ENCODE measurements around the gene NRDE2. TPM values are rescaled to one million over a fixed set of nuclear protein-coding genes. Genes with fewer than 3 reads are reported as not detected.
"Not testable (repeated sequence)": the region's sequence is repeated elsewhere in the genome, so short reads cannot be mapped to it uniquely, and the experiment has no call there.

NRDE2 gene
- total RNA-seq, 1 donor from 2014 or later, result 20.8 TPM

- Mint-ChIP-seq H3K4me1 (ENCODE audit: unreplicated experiment) (no peaks in the 10 kb centered on the region), H3K27me3 (ENCODE audit: unreplicated experiment) (no peaks in the 10 kb centered on the region), H3K27ac (ENCODE audit: unreplicated experiment) (no peak overlapping the region), H3K4me3 (ENCODE audit: unreplicated experiment) (no peak overlapping the region), H3K36me3 (ENCODE audit: low read depth, unreplicated experiment) (no peaks in the 10 kb centered on the region), H3K9me3 (ENCODE audit: unreplicated experiment) (no peaks in the 10 kb centered on the region)
- TF ChIP-seq CTCF (IDR thresholded peaks at IDR 0.05; ENCODE audit: unreplicated experiment), result no peak
- no peak for DNase-seq (ENCODE audit: low spot score)
These were observed 84.8 kb downstream of the NRDE2 start for GRCh38 chr14:90246936-90247335.

GRCh38 chr14:90242444-90242843, 89.3 kb downstream of the NRDE2 start:
- Mint-ChIP-seq H3K36me3 (ENCODE audit: low read depth, unreplicated experiment) (peaks cover 13% of the 10 kb centered on the region), H3K27me3 (ENCODE audit: unreplicated experiment) (peaks cover 5% of the 10 kb centered on the region), H3K4me1 (ENCODE audit: unreplicated experiment) (no peaks in the 10 kb centered on the region), H3K9me3 (ENCODE audit: unreplicated experiment) (peaks cover 19% of the 10 kb centered on the region), H3K27ac (ENCODE audit: unreplicated experiment) (no peak overlapping the region), H3K4me3 (ENCODE audit: unreplicated experiment) (no peak overlapping the region)
- TF ChIP-seq CTCF (IDR thresholded peaks at IDR 0.05; ENCODE audit: unreplicated experiment), result no peak
- no peak for DNase-seq (ENCODE audit: low spot score)

GRCh38 chr14:90239139-90239538, 92.6 kb downstream of the NRDE2 start:
- Mint-ChIP-seq H3K4me3 (ENCODE audit: unreplicated experiment) (no peak overlapping the region), H3K27me3 (ENCODE audit: unreplicated experiment) (peaks cover 11% of the 10 kb centered on the region), H3K4me1 (ENCODE audit: unreplicated experiment) (no peaks in the 10 kb centered on the region), H3K27ac (ENCODE audit: unreplicated experiment) (no peak overlapping the region), H3K9me3 (ENCODE audit: unreplicated experiment) (peaks cover 21% of the 10 kb centered on the region), H3K36me3 (ENCODE audit: low read depth, unreplicated experiment) (peaks cover 21% of the 10 kb centered on the region)
- no peak for TF ChIP-seq CTCF (IDR thresholded peaks at IDR 0.05; ENCODE audit: unreplicated experiment)
- DNase-seq (ENCODE audit: low spot score), result no peak

GRCh38 chr14:90235179-90235976, 96.4 kb downstream of the NRDE2 start:
- Mint-ChIP-seq H3K4me3 (ENCODE audit: unreplicated experiment) (no peak overlapping the region), H3K4me1 (ENCODE audit: unreplicated experiment) (no peaks in the 10 kb centered on the region), H3K27me3 (ENCODE audit: unreplicated experiment) (peaks cover 11% of the 10 kb centered on the region), H3K27ac (ENCODE audit: unreplicated experiment) (no peak overlapping the region), H3K9me3 (ENCODE audit: unreplicated experiment) (peaks cover 16% of the 10 kb centered on the region), H3K36me3 (ENCODE audit: low read depth, unreplicated experiment) (peaks cover 17% of the 10 kb centered on the region)
- peak; percentile 100 for TF ChIP-seq CTCF (IDR thresholded peaks at IDR 0.05; ENCODE audit: unreplicated experiment)
- DNase-seq (ENCODE audit: low spot score), result peak; percentile 78

GRCh38 chr14:90229942-90230341, 101.8 kb downstream of the NRDE2 start:
- not testable (repeated sequence) for H3K36me3 Mint-ChIP-seq (ENCODE audit: low read depth, unreplicated experiment); H3K4me1 Mint-ChIP-seq (ENCODE audit: unreplicated experiment); H3K27ac Mint-ChIP-seq (ENCODE audit: unreplicated experiment); H3K9me3 Mint-ChIP-seq (ENCODE audit: unreplicated experiment); H3K4me3 Mint-ChIP-seq (ENCODE audit: unreplicated experiment); DNase-seq (ENCODE audit: low spot score); H3K27me3 Mint-ChIP-seq (ENCODE audit: unreplicated experiment)

Measured in endothelial cell (in vitro differentiated cells).